NCI-H1694 (cell line): Measurements from ENCODE around the gene RGS14.

Experiments used
- DNase-seq: peaks from one replicate; lab custom pipeline; 2025; lab: John Stamatoyannopoulos, UW

Gene RGS14

DNA sequence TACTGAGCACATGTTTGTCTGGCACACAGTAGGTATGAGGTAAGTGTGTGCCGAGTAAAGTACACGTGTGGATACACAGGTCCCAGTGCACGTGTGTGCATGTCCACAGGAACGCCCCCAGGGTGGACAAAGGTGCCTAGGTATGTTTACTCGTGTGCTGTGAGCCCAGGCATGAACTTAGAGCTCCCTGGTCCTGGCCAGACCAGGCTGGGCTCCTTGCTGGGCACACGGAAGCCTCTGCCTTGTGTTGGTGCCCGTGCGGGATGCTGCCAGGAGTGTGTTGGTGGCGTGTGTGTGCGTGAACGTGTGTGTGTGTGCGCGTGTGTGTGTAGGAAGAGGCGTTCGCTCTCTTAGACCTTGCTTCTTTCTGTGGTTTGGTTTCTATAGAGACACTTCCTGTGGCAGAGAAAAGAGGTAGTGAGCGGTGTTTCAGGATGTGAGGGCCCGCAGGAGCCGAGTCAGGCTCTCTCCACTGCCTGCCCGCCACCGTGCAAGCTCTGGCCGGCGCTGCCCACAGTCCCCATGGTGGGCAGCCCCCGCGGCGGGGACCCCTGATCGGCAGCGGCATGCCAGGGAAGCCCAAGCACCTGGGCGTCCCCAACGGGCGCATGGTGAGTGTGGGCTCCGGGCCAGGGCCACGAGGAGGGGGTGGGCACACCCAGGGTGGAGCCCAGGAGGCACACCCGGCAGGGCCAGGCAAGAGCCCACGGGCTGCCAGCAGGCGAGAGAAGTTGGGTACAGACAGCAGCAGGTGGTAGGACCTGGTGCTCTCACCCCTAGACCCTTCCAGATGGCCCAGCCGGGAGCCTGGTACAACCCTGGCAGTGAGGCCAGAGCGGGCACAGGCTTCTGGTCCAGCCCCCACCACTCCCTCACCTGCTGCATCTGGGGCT lies at the start of gene RGS14:
Gene RGS14, plus strand, starts transcription at position 466 of the 893 bp plus-strand sequence. Its CDS starts 101 bp downstream, at position 567.
- DNase-seq, result no peak

GRCh38 chr5:177308740-177309139 lies 49.0 kb upstream of the RGS14 start:
- no peak for DNase-seq

DNA sequence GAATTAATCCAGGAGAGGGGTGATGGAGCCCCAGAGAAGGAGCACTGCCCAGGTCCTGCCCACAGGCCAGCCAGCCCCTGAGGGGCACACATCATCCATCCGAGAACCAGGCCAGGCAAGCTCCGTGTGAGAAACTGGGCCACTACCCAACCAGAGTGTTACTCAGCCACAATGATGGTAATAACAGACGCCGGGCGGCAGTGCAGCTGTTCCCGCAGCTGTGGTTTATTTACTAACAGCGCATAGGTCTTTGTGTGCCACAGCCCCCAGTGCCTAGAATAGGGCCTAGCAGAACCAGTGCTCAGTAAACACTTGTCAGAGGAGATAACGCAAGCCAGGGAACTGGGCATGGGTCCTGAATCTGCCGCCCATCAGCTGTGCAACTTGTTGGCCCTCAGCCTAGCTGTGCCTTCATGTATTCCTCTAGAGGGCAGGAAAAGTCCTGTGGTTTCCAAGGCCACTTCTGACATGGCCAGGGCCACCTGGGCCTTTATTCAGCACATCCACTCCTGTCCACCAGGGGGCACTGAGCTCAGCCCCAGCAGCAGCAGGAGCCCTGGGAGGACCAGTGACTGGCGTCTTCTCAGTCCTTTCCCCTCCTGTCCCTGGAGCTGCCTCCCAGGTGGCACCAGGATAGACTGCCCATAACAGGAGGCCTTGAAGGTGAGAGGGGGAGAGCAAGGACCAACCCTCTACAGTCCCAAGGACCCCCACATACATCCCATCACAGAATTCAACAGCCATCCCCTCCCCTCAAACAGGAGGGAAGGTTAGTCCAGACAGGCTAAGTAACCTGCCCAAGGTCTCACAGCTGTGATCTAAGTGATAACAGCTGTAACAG lies 48.2 kb upstream of the RGS14 start:
- DNase-seq, result peak; percentile 26

DNA sequence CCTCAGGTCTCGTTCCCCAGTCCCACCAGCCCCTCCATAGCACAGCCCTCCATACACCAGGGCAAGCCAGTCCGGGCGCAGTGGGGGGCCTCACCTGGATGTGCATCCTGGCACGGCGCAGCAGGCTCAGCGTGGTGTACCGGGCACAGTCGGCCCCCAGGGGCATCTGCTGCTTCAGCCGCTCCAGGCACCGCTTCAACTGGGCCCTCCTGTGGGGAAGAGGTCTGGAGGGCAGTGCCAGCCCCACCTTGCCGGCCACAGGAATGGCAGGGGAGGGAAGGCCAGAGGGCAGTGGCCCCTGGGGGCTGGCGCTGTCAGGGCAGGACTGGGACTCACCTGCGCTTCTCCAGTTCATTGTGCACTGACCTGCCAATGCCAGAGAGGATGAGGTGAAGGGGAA lies 47.4 kb upstream of the RGS14 start:
- DNase-seq, result no peak

GRCh38 chr5:177310757-177311391 lies 46.9 kb upstream of the RGS14 start:
- peak; percentile 6 for DNase-seq

DNA sequence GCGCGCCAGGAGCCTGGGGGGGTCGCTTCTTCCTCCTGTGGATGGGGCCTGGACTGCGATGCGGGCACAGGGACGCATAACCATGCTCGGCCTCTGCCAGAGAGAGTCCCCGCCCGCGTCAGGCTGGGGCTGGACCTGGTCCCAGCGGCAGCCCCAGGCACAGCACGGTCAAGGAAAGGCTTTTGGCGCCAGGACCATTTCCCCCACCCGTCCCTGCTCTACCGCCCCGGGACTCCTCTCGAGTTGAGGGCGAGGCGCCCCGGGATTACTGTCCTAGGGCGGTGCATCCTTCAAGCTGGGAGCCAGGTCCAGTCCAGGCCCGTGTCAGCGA lies 46.4 kb upstream of the RGS14 start:
- no peak for DNase-seq

DNA sequence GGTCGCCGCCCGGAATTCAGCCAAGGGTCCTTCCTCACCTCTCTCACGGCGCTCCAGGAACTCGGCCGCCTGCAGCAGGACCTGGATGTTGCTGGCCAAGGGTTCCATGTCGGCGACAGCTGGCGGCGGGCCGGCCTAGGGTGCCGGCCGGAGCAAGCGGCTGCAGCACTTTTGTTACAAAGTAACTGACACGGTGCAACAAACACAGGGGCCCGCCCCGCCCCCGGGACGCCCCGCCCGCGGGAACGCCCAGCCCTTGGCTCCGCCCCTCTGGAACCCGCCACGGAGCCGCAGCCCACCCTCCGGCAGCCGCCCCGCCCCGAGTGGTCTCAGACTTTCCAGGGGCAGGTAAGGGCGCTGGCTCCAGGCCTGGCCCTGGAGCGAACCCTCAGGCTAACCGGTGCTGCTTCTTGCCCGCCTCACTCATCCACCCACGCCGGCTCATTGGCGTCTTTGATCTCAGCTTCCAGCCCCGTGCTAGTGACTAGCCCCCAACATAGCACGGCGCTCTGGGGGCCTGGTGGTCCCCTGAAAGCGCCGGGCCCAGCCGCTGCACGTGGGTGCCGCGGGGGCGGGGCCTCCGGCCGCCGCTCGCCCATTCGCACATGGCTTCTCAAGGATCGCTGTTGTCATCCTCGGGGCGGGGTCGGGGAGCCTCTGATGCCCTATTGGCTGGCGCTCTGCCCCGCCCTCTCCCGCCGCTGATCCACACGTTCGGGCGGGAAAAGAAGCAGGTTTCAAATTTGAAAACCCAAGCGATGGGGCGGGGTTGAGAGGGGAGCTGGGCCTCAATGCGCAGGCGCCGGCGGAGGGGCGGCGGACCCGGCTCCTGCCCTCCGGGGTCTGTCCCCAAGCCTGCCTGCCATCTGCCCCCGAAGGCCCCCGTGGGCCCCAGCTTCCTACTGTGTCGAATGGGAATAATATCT lies 45.7 kb upstream of the RGS14 start, which contains the start of gene MXD3:
Gene MXD3, minus strand, starts transcription at position 176 of the 926 bp plus-strand sequence. Its CDS starts 68 bp downstream, at position 108.
- peak; percentile 90 for DNase-seq

DNA sequence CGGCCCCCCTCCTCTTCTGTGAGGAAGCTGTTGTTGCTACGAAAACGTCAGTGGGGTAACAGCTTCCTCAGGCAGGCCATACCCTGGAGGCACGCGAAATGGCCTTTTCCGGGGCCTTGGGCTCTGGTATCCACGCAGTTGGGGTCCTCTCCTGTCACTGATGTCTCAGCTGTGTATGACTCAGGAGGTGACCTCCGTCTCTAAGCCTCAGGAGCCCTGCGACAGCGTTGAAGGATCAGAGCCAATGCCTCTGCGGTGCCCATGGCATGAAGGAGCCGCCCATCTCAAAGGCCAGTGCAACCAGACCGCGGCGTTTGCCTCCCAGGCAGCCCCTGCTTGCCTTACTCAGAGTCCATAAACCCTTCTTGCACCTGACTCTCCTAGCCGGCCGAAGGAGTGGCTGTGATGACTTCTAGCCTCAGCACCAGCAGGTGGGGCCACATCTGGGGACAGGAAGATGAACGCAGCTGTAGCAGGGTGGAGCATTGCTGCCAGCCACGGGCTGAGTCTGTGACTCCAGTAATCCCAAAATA lies 45.0 kb upstream of the RGS14 start:
- no peak for DNase-seq

DNA sequence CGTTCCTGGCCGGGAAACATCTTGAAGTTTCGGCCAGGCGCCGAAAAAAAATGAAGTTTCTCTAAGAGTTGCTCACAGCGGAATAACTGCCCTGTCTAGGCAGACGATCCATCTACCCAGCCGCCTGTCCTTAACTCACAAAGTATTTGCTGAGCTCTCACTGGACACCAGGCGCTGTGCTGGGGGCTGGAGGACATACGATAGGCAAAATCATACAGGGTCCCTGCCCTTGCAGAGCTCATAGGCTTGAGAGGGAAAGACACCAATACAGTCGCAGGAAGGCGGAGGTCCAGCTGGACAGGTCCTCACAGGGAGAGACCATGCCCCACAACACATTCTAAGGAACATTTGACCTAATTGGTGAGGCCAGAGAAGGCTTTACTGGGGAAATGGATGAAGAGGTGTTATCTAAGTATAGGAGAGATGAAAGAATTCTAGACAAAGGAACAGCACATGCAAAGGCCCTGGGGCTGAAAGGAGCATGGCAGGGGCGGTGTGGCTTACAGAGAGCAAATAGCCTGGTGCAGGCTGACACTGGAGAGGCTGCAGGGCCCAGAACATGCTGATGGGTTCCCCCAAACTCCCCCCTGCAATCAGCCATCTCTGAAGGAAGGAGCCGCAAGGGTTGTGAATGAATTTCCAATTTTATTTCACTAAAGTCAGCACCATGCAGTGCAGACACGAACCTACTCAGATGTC lies 44.0 kb upstream of the RGS14 start:
- no peak for DNase-seq

GRCh38 chr5:177314376-177315342 lies 43.1 kb upstream of the RGS14 start:
- no peak for DNase-seq

DNA sequence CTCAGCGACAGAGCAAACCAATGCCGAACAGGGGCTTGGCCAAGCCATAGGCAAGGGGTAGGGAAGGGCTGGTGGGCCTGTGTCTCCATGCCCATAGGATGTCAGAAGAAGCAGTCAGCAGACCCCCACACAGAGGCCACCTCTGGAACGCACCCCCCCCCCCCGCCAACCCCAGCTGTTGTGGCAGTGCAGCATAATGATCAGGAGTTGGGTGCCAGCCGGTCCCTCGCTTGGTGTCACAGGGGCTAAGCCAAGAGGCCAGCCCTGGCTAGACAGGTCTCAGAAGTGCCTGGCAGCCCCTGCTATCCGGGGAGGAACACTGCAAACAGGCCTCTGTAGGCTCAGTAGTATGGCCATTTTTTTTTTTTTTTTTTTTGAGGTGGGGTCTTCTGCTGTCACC lies 42.3 kb upstream of the RGS14 start:
- DNase-seq, result no peak

- DNase-seq, result no peak
These were observed 41.7 kb upstream of the RGS14 start for GRCh38 chr5:177316005-177316404.

DNA sequence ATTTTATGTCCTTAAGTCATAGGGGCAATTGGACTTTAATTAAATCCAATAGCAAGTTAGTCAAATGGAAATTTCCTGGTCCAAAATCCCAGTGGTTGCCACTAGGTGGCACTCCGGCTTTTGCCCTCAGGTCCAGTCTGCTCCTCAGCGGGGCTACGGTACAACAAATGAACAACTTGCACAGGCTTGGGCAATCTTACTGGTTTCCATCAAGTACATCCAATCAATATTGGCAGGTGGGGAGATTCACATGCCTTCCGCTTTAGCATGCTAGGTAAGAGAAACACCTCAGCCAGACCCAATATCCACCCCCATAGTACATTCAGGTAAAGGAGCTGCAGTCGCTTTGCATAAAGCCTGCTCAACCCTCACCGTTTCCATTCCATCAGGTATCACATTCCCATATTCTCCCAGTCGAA lies 39.8 kb upstream of the RGS14 start:
- peak; percentile 37 for DNase-seq

DNA sequence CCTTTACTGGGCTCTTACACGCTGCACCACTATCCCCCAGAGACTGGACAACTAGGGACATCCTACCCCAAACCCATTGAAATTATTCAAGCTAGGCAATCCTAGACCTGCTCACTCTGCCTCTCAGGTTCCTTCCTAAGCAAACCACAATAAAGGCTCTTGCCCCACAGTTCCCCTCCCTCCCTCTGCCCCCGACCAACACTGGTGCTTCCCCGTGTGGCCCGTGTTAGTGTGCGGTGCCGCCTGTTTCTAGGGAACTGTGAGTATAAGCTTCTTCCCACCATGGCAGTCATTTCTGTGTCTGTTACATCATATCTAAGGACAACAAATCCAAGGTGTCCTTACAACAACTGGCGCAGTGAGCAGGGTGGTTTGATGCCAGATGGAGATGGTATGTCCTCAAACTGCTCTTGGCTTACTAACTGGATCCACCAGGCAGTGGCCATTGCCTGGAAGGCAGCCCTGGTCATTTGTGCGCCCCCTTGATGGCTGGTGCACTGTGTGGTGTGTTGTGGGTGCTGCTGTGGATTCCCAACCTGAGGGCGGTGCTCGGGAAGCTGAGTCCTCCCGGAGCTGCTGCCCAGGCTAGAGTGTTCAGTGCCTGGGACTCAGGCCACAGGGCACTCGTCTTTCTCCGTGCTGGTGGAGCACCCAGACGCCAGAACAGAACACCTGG lies 37.7 kb upstream of the RGS14 start:
- no peak for DNase-seq

- no peak for DNase-seq
These were observed 36.8 kb upstream of the RGS14 start for GRCh38 chr5:177320879-177321278.

DNA sequence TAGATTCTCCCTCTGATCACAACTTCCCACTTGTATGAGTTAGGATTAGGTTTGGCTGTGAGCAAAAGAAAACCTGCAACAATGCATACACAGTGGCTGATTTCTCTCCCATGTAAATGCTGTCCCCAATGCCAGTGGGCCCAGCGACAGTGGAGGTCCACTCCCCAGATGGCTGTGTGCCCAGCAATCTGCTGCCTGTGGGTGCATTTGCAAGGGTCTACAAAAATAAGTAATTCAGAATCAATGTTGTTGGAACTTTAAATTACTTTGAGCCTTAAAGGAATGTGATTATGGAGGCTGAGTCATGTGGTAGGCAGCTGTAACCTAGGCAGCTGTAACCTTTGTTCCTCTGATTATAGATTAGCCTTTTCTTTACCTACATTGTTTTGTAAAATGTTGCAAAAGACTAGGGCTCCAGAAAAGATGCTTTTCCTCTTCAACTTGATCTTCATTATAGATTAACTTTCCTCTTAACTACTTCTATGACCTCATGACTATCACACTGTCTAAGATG lies 31.8 kb upstream of the RGS14 start:
- no peak for DNase-seq

GRCh38 chr5:177327539-177328522 lies 29.9 kb upstream of the RGS14 start:
- DNase-seq, result no peak
